Right renal cortex interstitium (tissue), 3 donors: ENCODE results near the gene FOXM1. TPM values are rescaled to one million over a fixed set of nuclear protein-coding genes. Genes with fewer than 3 reads are reported as not detected.

Experiments
- DNase-seq, 3 donors: peaks; one replicate each; pipeline ENCODE4 v3.0.0-alpha.2; 2013; ENCODE audit warnings: low read depth in 3 of 3, low spot score in 2 of 3
- polyA plus RNA-seq, 3 donors: library from polyadenylated mRNA; unstranded; fragments of 120-200 nt; gene quantifications; one replicate each; pipeline ENCODE4 v1.2.1, GENCODE V29; 2013; ENCODE audit not compliant: insufficient read length in 3 of 3

FOXM1 gene
- polyA plus RNA-seq, 3 donors: 28.0 to 31.4 (median 28.2) TPM

DNA sequence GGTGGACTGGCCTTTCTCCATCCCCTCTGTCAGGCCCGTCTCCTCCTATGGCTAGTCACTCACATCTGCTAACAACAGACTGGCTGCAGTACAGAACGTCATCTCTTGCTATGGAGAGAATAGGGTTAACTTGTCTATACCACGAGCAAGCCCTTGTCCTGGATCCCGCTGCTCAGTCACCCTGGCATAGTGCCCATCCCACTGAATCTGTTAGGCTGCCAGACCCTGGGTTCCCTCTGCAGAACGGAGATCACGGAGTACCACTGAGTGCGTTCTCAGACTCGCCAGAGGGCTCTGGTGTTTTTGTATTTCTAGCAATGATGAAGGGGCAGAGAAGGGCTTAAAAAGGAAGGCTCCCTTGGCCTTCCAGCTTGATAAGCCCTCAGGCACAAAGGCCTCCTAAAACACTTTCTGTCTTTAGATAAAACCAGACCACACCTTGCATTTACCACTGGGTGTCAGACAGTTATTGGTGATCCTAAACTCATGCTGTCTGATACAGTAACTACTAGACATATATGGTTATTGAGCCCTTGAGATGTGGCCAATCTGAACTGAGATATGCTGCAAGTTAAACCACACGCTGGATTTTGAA lies 35.8 kb downstream of the FOXM1 start:
- DNase-seq: no peak

DNA sequence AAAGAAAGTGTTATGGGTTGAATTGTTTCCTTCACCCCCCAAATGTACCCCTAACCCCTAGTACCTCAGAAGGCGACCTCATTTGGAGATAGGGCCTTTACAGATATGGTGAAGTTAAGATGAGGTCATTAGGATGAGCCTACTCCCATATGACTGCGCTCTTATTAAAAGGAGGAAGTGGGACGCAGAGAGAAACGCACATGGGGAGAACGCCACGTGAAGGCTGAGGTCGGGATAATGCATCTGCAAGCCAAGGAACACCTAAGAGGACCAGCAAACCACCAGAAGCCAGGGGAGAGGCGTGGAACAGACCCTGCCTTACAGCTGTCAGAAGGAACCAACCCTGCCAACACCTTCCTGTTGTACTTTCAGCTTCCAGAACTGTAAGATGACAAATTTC lies 40.4 kb downstream of the FOXM1 start:
- DNase-seq: no peak

DNA sequence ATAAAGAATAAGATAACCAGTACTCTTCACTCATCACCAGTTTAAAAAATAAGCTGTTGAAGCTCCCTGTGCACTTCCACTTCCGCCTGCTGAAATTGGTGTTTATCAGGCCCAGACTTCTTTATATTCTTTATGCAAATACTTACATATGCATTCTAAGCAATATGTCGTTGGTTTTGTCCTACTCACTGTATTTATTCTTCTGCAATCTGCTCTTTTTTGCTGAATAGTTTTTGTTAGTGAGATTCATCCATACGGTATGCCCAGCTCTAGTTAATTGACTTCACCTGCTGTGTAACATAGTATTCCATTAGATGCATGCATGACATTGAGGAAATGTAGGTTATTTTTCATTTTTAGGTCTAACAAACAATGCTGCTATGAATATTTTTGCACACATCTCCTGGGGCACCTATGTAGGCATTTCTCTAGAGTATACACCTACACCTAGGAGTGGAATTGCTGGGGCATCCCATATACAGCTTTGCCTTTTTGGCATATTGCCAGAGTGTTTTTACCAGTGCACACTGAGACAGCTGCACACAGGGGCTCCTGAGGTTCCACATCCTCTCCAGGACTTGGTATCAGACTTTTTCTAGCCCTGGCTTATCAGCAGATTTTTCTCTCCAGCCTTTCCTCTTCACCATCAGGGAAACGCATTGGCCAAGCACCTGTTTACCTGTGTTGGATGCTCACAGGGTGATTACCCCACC lies 41.1 kb downstream of the FOXM1 start:
- DNase-seq: no peak

DNA sequence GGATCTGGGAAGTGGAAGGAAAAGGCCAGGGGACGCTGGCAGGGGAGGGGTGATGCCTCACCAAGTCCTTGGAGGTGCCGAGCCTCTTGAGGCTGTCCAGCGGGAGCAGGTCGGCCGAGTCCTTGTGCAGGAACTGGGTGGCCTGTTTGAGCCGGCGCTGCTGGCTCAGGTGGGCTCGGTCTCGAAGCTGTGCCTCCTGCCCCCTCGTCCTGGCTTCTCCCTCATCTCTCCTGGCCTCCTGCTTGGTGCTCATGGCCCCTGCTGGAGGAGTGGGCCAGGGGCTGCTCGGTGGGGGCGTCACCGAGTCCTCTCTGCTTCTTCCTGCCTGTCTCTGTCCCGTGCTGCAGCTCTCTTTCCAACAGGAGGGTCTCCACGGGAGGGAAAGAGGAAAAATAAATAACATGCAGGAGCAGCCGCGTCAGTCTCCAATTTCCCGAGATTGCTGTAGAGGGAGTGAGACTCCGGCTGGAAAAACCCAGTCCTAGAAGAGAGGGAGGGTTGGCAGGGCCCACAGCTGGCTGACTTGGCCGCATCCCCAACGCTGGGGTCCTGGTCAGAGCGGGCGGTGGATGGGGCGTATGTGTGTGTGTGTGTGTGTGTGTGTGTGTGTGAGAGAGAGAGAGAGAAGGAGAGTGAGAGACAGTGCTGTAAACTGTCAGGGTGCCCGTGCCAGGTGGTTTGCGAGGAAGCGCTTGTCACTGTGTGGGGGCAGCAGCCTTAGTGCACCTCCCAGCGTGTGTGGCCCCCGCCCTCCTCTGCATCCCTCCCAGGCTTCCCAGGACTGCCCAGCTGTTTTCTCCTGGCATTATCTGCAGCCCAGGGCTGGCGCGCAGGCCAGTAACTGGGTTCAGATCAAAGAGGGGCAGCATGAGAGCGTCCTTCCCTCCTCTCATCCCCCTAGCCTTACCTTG lies 42.1 kb downstream of the FOXM1 start, which contains the start of gene NRIP2:
Gene NRIP2 (minus strand): TSS at position 455 of the 911 bp plus-strand sequence. CDS start 52 bp downstream, at position 403.
- DNase-seq: peak in 1 of 3 donors; percentile 74

DNA sequence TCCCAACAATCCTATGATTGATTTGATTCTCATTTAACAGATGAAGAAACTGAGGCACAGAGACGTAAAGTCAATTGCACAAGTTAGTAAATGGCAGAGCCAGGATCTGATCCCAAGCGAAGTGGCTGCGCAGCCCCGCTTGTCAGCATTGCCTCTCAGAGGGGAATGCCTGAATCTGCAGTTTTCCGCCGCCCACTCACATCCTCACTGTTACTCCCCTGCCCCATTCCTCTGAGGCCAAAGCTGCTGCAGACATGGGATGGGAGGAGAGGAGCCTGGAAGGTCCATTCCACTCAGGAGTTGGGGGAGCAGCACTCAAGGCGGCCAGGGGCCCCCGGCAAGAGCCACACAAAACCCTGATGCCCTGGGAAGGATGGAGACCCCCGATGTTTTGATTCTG lies 43.2 kb downstream of the FOXM1 start:
- no peak for DNase-seq

DNA sequence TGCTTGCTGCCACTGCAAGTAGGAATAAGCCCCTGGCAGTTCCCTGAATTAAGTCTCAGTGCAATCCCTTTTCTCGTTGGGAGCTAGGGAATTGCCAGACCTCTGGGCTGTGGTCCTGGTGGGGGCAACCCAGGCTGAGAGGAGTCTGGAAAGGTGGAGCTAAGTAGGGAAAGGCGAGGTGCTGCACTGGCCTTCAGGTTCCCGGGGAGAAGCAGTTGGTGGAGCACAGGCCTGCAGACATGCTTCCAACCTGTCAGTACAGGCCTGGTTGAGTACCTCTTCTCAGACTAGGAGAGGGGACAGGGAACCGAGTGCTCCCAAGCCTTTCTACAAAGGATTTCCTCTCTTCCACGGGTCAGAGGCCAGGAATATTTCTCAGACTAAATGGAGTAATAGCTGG lies 43.6 kb downstream of the FOXM1 start:
- no peak for DNase-seq

DNA sequence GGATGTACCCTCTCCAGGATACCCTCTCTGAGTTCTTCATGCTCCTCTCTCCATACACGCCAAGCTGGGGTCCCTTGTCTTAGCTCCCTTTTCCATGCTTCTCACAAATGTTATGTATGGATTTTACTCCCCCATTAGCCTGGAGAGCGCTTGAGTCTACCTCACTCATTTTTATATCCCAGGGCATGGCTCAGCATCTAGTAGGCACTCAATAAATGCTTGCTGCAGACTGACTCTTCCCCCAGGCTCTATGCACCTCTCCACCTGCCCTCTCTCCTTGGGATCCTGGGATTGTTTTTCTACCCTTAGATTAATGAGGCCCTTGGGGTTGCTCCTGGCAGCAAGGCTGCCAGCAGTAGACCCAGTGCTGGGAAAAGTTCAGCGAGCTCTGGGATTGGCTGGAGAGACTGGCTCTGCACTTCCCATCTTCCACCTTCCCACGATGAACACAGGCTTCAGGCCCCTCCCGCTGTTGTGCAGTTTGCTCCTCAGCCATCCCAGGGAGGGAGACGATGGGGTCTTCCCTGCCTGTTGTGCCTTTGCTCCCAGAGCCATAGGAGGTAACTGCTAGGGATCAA lies 44.3 kb downstream of the FOXM1 start:
- no peak for DNase-seq

GRCh38 chr12:2829275-2829674 lies 47.7 kb downstream of the FOXM1 start:
- DNase-seq: no peak

GRCh38 chr12:2826721-2827515 lies 50.1 kb downstream of the FOXM1 start:
- no peak for DNase-seq

GRCh38 chr12:2826036-2826435 lies 50.9 kb downstream of the FOXM1 start:
- no peak for DNase-seq

DNA sequence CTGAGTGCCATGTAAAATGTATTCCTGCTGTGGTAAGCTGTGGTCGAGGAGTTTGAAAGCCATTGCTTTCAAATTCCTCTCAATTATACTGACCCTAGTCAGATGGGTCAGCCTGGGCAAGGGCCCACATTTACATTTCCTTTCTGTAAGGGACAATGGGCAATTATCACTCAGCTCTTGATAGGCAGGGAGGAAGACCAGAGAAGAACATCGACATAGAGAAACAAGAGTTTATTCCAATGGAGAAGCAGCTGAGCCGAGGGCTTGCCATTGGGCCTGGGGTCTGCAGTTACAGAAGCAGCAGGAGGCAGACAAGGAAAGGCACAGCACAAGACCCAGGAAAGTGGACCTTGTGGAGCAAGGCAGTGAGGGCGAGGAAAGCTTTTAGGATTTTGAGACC lies 51.8 kb downstream of the FOXM1 start:
- DNase-seq: no peak

GRCh38 chr12:2824541-2824940 lies 52.4 kb downstream of the FOXM1 start:
- no peak for DNase-seq

- no peak for DNase-seq
Observed at GRCh38 chr12:2823483-2823882, 53.5 kb downstream of the FOXM1 start.

DNA sequence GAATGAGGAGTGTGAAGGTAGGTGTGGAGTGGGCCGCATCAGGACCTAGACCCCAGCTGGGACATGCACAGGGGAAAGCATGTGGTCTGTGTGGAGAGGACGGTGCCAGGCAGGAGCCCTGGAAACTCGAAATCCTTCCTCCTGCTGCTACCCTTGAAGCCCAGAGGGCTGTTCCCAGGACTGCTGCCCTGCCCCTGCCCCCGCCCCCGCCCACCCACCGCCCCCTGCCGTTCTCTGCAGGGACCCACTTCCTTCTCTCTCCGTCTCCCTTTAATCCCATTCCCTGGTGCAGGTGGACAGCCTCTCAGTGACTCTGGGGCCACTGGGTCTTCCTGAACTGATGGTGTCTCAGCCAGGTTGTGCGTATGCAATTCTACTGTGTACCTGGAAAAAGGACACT lies 56.5 kb downstream of the FOXM1 start:
- DNase-seq: no peak

- DNase-seq: no peak
Observed at GRCh38 chr12:2819810-2820209, 57.2 kb downstream of the FOXM1 start.

DNA sequence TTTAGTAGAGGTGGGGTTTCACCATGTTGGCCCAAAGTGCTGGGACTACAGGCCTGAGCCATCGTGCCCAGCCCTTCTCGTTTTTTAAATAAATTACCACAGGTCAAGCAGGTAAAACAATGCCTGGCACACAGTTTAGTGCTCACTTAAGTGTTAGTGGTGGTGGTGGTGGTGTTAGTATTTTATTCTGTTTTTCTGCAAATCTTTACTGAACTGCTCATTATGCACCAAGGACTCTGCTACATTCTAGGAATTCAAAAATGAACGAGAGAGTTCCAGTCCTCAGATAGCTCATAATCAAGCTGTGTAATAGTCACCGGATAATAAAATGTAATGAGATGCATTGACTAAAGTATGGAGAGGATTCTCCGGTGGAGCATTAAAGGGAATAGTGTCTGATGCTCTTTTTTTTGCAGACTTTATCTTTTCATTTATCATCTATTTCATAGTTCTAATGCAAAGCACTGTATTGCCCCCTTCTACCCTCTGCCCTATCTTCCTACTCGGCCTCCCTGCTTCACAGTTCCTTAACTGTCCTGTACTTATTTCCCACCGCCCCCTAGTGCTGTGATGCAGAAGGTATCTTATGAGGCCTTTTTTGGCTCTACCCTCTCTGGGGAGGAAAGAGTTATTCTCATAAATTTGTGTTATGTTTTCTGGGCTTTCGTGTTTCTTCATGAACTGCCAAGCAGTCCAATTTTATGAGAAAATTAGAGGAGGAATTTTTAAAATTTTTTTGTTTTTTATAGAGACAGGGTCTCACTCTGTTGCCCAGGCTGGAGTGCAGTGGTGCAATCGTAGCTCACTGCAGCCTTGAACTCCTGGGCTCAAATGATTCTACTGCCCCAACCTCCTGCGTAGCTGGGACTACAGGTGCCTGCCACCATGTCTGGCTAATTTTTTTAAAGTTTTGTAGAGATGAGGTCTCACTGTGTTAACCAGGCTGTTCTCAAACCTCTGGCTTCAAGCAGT lies 63.5 kb downstream of the FOXM1 start:
- no peak for DNase-seq

DNA sequence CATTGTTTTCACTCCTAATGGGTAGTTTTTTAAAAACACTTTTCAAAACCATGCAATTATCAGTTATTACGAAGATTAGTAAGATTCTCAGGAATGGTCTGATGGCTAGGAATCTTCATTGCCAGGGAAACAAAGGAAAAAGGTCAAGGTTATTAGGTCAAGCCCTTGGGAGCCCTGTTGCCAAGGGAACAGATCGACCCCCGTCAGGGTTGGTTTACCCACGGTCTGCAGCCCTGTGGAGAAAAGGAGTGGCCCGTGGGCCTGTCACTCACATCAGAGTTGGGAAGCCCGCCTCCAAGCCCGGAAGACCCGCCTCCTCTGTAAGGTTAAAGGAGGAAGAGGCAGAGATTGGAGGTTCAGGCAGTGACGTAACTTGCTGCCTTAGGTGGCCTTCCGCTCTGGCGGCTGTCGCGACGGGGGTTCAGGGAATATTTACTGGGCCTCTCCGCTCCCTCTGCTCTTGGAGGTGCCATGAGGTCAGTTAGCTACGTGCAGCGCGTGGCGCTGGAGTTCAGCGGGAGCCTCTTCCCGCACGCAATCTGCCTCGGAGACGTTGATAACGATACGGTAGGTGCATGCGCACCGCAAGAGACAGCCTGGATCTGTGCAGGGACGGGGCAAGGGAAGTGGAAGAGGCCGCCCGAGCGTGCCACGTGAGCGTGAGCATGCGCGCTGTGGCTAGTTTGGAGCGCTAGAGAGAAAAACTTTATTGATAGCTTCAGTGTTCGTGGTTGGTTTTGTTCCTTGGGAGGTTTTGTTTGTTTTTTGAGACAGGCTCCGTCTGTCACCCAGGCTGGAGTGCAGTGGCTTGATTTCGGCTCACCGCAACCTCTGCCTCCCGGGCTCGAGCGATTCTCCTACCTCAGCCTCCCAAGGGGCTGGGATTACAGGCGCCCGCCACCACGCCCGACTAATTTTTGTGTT lies 64.4 kb downstream of the FOXM1 start, which contains the start of gene ITFG2:
Gene ITFG2 (plus strand): TSS at position 379 of the 924 bp plus-strand sequence. CDS start 93 bp downstream, at position 472.
- DNase-seq: peak; percentile 98 to 99 (median 99)

GRCh38 chr12:2811801-2812200 lies 65.2 kb downstream of the FOXM1 start:
- no peak for DNase-seq
